Ishikawa (cell line): ENCODE measurements around the gene TICAM2.

ENCODE experiments used
- CEBPB ChIP-seq: IDR thresholded peaks from 2 replicates; pipeline ENCODE4 v1.6.1; 2012
- CREB1 ChIP-seq: IDR thresholded peaks from 2 replicates; pipeline ENCODE4 v1.6.1; 2012; ENCODE audit warnings: low read depth
- EP300 ChIP-seq: IDR thresholded peaks from 2 replicates; pipeline ENCODE4 v1.6.1; 2012; ENCODE audit warnings: borderline replicate concordance
- FOXM1 ChIP-seq: IDR thresholded peaks from 2 replicates; pipeline ENCODE4 v1.6.1; 2012; ENCODE audit warnings: low read depth, borderline replicate concordance
- MAX ChIP-seq: IDR thresholded peaks from 2 replicates; pipeline ENCODE4 v1.6.1; 2012
- NFIC ChIP-seq: IDR thresholded peaks from 2 replicates; pipeline ENCODE4 v1.6.1; 2012
- RAD21 ChIP-seq: IDR thresholded peaks from 2 replicates; pipeline ENCODE4 v1.6.1; 2012; ENCODE audit warnings: low read depth
- TAF1 ChIP-seq: IDR thresholded peaks from 2 replicates; pipeline ENCODE4 v1.6.1; 2012; ENCODE audit warnings: low read depth, mild to moderate bottlenecking
- TCF12 ChIP-seq: IDR thresholded peaks from 2 replicates; pipeline ENCODE4 v1.6.1; 2012; ENCODE audit warnings: low read depth
- TEAD4 ChIP-seq: IDR thresholded peaks from 2 replicates; pipeline ENCODE4 v1.6.1; 2012
- YY1 ChIP-seq: IDR thresholded peaks from 2 replicates; pipeline ENCODE4 v1.6.1; 2012; ENCODE audit warnings: low read depth
- TF ChIP-seq, protein P1 (sequence below): IDR thresholded peaks from 2 replicates; pipeline ENCODE4 v1.6.1; 2012; ENCODE audit warnings: low read depth, mild to moderate bottlenecking

- no peak for TF ChIP-seq EP300
- TF ChIP-seq, protein P1, sequence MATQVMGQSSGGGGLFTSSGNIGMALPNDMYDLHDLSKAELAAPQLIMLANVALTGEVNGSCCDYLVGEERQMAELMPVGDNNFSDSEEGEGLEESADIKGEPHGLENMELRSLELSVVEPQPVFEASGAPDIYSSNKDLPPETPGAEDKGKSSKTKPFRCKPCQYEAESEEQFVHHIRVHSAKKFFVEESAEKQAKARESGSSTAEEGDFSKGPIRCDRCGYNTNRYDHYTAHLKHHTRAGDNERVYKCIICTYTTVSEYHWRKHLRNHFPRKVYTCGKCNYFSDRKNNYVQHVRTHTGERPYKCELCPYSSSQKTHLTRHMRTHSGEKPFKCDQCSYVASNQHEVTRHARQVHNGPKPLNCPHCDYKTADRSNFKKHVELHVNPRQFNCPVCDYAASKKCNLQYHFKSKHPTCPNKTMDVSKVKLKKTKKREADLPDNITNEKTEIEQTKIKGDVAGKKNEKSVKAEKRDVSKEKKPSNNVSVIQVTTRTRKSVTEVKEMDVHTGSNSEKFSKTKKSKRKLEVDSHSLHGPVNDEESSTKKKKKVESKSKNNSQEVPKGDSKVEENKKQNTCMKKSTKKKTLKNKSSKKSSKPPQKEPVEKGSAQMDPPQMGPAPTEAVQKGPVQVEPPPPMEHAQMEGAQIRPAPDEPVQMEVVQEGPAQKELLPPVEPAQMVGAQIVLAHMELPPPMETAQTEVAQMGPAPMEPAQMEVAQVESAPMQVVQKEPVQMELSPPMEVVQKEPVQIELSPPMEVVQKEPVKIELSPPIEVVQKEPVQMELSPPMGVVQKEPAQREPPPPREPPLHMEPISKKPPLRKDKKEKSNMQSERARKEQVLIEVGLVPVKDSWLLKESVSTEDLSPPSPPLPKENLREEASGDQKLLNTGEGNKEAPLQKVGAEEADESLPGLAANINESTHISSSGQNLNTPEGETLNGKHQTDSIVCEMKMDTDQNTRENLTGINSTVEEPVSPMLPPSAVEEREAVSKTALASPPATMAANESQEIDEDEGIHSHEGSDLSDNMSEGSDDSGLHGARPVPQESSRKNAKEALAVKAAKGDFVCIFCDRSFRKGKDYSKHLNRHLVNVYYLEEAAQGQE: no peak
- no peak for TF ChIP-seq NFIC
- no peak for TF ChIP-seq FOXM1
- no peak for TF ChIP-seq TCF12
- TF ChIP-seq CEBPB: no peak
- no peak for TF ChIP-seq TAF1
- TF ChIP-seq CREB1: no peak
- no peak for TF ChIP-seq RAD21
- TF ChIP-seq TEAD4: no peak
- no peak for TF ChIP-seq YY1
- no peak for TF ChIP-seq MAX
Observed at GRCh38 chr5:115575167-115576070, 26.9 kb downstream of the TICAM2 start.
